ENCODE data around the gene IL31. TPM values are rescaled to one million over a fixed set of nuclear protein-coding genes. Genes with fewer than 3 reads are reported as not detected.

Gene IL31
- total and polyA plus RNA-seq, 4 experiments from 2014 or later, result not detected

DNA sequence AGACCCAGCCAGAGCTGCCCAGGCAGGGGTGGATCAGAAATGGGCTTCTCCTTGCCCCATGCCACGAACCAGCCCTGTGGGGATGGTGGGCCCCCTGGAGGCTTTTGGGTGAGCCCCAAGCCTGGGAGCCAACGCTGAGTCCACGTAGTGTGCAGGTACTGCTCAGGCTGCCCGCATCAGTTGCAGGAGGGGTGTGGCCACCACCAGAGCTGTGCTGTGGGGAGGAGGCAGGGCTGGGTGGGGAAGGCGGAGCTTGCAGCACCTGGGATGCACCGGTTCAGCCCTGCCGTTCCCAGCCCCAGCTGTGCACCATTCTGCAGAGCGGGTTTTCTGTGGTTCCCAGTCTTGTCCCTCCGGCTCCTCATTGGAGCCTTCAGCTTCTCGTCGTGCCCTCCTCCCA lies 36.3 kb downstream of the IL31 start:
- Mint-ChIP-seq H3K27ac (no peak overlapping the region), H3K9me3 (no peaks in the 10 kb centered on the region), H3K27me3 (no peaks in the 10 kb centered on the region), H3K4me3 (no peak overlapping the region), H3K4me1 (no peaks in the 10 kb centered on the region), H3K36me3 (peaks cover 28 to 51% of the 10 kb centered on the region in 2 donors)
- ChIA-PET POLR2A (ENCODE audit: partially characterized antibody) (no interaction called here), CTCF (ENCODE audit: partially characterized antibody) (interaction anchor here (1.1 to 1.5 kb wide), 2 partner anchors 14 to 83 kb away, joined by 3 to 5 read pairs; no protein-coding TSS in a partner anchor)
- H3K36me3 ChIP-seq (ENCODE audit: insufficient read depth, low read length), result peaks cover 33% of the 10 kb centered on the region
- no peaks in the 10 kb centered on the region for H3K27me3 ChIP-seq (ENCODE audit: insufficient read depth, low read length)
- H3K27ac ChIP-seq (ENCODE audit: low read depth, low read length), result no peak overlapping the region
- no peak for DNase-seq
- no peaks in the 10 kb centered on the region for H3K4me1 ChIP-seq (ENCODE audit: insufficient read depth, low read length)
- intact Hi-C loops (cut with micrococcal nuclease), result no loop called here
- no peaks in the 10 kb centered on the region for H3K9me3 ChIP-seq (ENCODE audit: control insufficient read depth in 1 of 2, low read length in 2 of 2)
- H3K4me3 ChIP-seq (ENCODE audit: low read length in 2 of 2), result no peak overlapping the region

DNA sequence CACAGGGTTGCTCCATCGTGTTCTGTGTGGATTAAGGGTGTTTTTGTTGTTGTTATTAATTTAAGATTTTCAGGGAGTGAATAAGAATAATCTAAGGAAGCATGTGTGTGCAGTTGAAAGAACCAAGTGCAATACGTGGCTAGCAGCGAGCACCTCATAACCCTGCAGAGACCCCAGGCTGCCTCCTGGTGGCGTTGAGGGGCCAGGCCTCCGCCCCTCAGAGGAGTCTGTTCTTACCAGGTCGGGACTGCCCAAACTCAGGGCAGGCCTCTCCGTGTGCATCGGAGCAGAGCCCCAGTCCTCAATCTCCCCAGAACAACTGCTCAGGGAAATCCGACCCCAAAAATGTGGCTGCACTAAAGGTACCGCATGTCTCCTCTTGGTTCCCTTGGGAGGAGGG lies 36.8 kb downstream of the IL31 start:
- ChIA-PET POLR2A (ENCODE audit: partially characterized antibody) (no interaction called here), CTCF (ENCODE audit: partially characterized antibody) (interaction anchor here (1.1 to 1.5 kb wide), 2 partner anchors 14 to 83 kb away, joined by 3 to 5 read pairs; no protein-coding TSS in a partner anchor)
- H3K36me3 Mint-ChIP-seq, result peaks cover 24 to 50% of the 10 kb centered on the region in 2 donors
- H3K27me3 ChIP-seq (ENCODE audit: insufficient read depth, low read length), result no peaks in the 10 kb centered on the region
- no peak for DNase-seq
- no peaks in the 10 kb centered on the region for H3K4me1 ChIP-seq (ENCODE audit: insufficient read depth, low read length)
- no peak overlapping the region for H3K27ac Mint-ChIP-seq
- no peak overlapping the region for H3K4me3 Mint-ChIP-seq
- no peaks in the 10 kb centered on the region for H3K9me3 Mint-ChIP-seq
- H3K27ac ChIP-seq (ENCODE audit: low read depth, low read length), result no peak overlapping the region
- intact Hi-C loops (cut with micrococcal nuclease), result no loop called here
- H3K4me3 ChIP-seq (ENCODE audit: low read length in 2 of 2), result no peak overlapping the region
- H3K9me3 ChIP-seq (ENCODE audit: control insufficient read depth in 1 of 2, low read length in 2 of 2), result no peaks in the 10 kb centered on the region
- H3K4me1 Mint-ChIP-seq, result no peaks in the 10 kb centered on the region
- H3K27me3 Mint-ChIP-seq, result no peaks in the 10 kb centered on the region
- H3K36me3 ChIP-seq (ENCODE audit: insufficient read depth, low read length), result peaks cover 33% of the 10 kb centered on the region

DNA sequence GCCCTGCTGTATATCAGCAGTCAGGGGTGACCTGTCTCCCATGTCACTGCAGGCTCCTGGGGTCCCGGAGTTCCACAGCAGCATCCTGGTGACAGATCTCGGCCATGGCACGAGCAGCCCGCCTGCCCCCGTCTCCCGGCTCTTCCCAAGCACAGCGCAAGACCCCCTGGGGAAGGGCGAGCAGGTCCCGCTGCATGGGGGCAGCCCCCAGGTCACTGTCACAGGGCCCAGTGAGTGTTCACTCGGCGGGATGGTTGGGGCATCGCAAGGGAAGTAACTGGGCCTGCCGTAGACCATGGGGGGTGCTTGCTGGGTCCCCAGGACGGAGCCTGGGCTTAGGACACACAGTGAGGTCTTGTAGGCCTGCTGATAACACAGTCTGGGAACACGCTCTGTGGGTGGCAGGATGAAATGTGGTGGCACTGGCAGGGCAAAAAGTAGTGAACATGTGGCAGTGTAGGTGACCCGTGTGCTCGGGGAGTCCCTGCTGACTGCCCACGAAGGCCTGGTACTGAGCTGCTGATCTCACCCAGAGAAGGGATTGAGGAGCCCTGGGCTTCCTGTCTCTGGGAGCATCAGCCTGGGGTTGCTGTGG lies 38.5 kb downstream of the IL31 start:
- H3K36me3 ChIP-seq (ENCODE audit: insufficient read depth, low read length), result peaks cover 37% of the 10 kb centered on the region
- H3K36me3 Mint-ChIP-seq, result peaks cover 26 to 48% of the 10 kb centered on the region in 2 donors
- ChIA-PET POLR2A (ENCODE audit: partially characterized antibody) (no interaction called here), CTCF (ENCODE audit: partially characterized antibody) (no interaction called here)
- H3K9me3 ChIP-seq (ENCODE audit: control insufficient read depth in 1 of 2, low read length in 2 of 2), result no peaks in the 10 kb centered on the region
- intact Hi-C loops (cut with micrococcal nuclease), result no loop called here
- no peak overlapping the region for H3K4me3 Mint-ChIP-seq
- H3K4me1 ChIP-seq (ENCODE audit: insufficient read depth, low read length), result no peaks in the 10 kb centered on the region
- H3K27ac ChIP-seq (ENCODE audit: low read depth, low read length), result no peak overlapping the region
- H3K9me3 Mint-ChIP-seq, result no peaks in the 10 kb centered on the region
- H3K27ac Mint-ChIP-seq, result peak overlapping the region in 1 of 7 donors; percentile 42
- no peaks in the 10 kb centered on the region for H3K27me3 ChIP-seq (ENCODE audit: insufficient read depth, low read length)
- H3K27me3 Mint-ChIP-seq, result no peaks in the 10 kb centered on the region
- H3K4me3 ChIP-seq (ENCODE audit: low read length in 2 of 2), result no peak overlapping the region
- DNase-seq, result no peak
- no peaks in the 10 kb centered on the region for H3K4me1 Mint-ChIP-seq

DNA sequence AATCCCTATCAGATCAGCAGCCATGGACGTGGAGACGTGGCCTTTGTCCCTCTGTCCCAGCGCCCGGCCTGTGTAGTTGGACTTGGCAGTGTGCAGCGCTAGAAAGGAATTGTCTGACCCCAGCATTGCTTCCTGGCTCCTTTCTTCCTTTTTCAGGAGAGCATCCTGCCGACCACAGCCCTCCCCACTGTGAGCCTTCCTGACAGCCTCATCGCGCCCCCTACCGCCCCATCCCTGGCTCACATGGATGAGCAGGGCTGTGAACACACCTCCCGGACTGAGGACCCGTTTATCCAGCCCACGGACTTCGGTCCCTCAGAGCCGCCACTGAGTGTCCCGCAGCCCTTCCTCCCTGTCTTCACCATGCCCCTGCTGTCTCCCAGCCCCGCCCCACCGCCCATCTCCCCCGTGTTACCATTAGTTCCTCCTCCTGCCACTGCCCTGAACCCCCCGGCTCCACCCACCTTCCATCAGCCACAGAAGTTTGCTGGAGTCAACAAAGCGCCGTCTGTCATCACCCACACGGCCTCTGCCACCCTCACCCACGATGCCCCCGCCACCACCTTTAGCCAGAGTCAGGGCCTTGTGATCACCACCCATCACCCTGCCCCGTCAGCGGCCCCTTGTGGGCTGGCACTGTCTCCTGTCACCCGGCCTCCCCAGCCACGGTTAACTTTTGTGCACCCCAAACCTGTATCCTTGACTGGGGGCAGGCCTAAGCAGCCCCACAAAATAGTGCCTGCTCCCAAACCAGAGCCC lies 40.6 kb downstream of the IL31 start:
- Histone ChIP-seq H3K27ac (ENCODE audit: low read depth, low read length) (no peak overlapping the region), H3K36me3 (ENCODE audit: insufficient read depth, low read length) (peaks cover 56% of the 10 kb centered on the region), H3K4me3 (ENCODE audit: low read length in 2 of 2) (no peak overlapping the region), H3K4me1 (ENCODE audit: insufficient read depth, low read length) (no peaks in the 10 kb centered on the region), H3K27me3 (ENCODE audit: insufficient read depth, low read length) (no peaks in the 10 kb centered on the region), H3K9me3 (ENCODE audit: control insufficient read depth in 1 of 2, low read length in 2 of 2) (no peaks in the 10 kb centered on the region)
- no peak for DNase-seq
- Mint-ChIP-seq H3K9me3 (no peaks in the 10 kb centered on the region), H3K27ac (peak overlapping the region in 1 of 7 donors; percentile 6), H3K4me1 (no peaks in the 10 kb centered on the region), H3K27me3 (no peaks in the 10 kb centered on the region), H3K4me3 (no peak overlapping the region), H3K36me3 (peaks cover 29 to 55% of the 10 kb centered on the region in 2 donors)
- CTCF ChIA-PET (ENCODE audit: partially characterized antibody), result interaction anchor here (0.7 to 1.3 kb wide), 3 partner anchors 10 to 79 kb away, joined by 3 to 6 read pairs (median 3); no protein-coding TSS in a partner anchor
- POLR2A ChIA-PET (ENCODE audit: partially characterized antibody), result no interaction called here
- intact Hi-C loops (cut with micrococcal nuclease), result no loop called here

DNA sequence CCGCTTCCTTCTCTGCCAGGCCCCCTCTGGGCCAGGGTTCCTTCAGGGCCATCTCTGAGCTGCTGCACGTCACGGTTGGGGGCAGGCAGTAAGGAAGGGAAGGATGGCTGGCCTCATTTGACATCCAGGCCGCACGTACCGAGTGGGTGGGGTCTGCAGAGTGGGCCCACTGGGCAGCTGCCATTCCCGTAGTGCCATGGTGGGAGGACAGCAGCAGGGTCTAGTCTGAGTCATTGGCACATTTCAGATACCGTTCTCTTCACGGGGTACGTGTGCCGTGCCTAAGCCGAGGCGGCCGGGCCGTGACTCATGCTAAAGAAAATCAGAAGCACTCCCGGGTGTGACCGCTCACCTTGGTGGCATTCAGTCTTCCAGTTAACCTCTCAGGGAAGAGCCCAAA lies 43.9 kb downstream of the IL31 start:
- intact Hi-C loops (cut with micrococcal nuclease), result no loop called here
- H3K36me3 Mint-ChIP-seq, result peaks cover 29 to 61% of the 10 kb centered on the region in 2 donors

DNA sequence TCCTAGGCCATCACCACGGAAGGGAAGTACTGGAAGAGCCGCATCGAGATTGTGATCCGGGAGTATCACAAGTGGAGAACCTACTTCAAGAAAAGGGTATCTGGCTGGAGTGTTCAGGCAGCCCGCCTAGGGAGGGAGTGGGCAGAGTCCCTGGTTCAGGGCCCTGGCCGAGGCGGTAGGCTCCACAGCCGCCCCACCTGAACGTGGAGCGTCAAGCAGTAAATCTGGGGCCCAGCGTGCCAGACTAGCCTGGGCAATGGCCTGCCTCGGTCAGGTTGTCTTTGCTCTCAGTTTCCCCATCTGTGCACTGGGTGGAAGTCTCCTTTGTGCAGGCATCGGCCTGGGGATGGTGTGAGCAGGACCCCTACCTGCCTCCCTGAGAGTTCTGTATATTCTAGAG lies 44.9 kb downstream of the IL31 start:
- no peak overlapping the region for H3K4me3 ChIP-seq (ENCODE audit: low read length in 2 of 2)
- no peaks in the 10 kb centered on the region for H3K27me3 ChIP-seq (ENCODE audit: insufficient read depth, low read length)
- no peaks in the 10 kb centered on the region for H3K9me3 ChIP-seq (ENCODE audit: control insufficient read depth in 1 of 2, low read length in 2 of 2)
- ChIA-PET POLR2A (ENCODE audit: partially characterized antibody) (no interaction called here), CTCF (ENCODE audit: partially characterized antibody) (interaction anchor here (1.7 kb wide), 1 partner anchor 227 kb away, joined by 6 read pairs; no protein-coding TSS in a partner anchor)
- Mint-ChIP-seq H3K9me3 (no peaks in the 10 kb centered on the region), H3K27me3 (no peaks in the 10 kb centered on the region), H3K27ac (no peak overlapping the region), H3K36me3 (peaks cover 29 to 57% of the 10 kb centered on the region in 2 donors), H3K4me1 (peaks cover 4 to 12% (median 5%) of the 10 kb centered on the region in 4 donors), H3K4me3 (no peak overlapping the region)
- H3K27ac ChIP-seq (ENCODE audit: low read depth, low read length), result no peak overlapping the region
- DNase-seq, result no peak
- no peaks in the 10 kb centered on the region for H3K4me1 ChIP-seq (ENCODE audit: insufficient read depth, low read length)
- peaks cover 62% of the 10 kb centered on the region for H3K36me3 ChIP-seq (ENCODE audit: insufficient read depth, low read length)
- intact Hi-C loops (cut with micrococcal nuclease), result no loop called here

More for the DNA sequence above, 43.9 kb downstream of the IL31 start:
- Mint-ChIP-seq H3K4me3 (no peak overlapping the region), H3K4me1 (peaks cover 4 to 12% (median 5%) of the 10 kb centered on the region in 4 donors), H3K27me3 (no peaks in the 10 kb centered on the region), H3K9me3 (no peaks in the 10 kb centered on the region), H3K27ac (no peak overlapping the region)
- Histone ChIP-seq H3K27ac (ENCODE audit: low read depth, low read length) (no peak overlapping the region), H3K4me1 (ENCODE audit: insufficient read depth, low read length) (no peaks in the 10 kb centered on the region), H3K4me3 (ENCODE audit: low read length in 2 of 2) (no peak overlapping the region), H3K27me3 (ENCODE audit: insufficient read depth, low read length) (no peaks in the 10 kb centered on the region), H3K36me3 (ENCODE audit: insufficient read depth, low read length) (peaks cover 62% of the 10 kb centered on the region), H3K9me3 (ENCODE audit: control insufficient read depth in 1 of 2, low read length in 2 of 2) (no peaks in the 10 kb centered on the region)
- POLR2A ChIA-PET (ENCODE audit: partially characterized antibody), result no interaction called here
- CTCF ChIA-PET (ENCODE audit: partially characterized antibody), result interaction anchor here (1.0 to 1.7 kb wide), 2 partner anchors 76 to 226 kb away, joined by 6 read pairs; no protein-coding TSS in a partner anchor
- no peak for DNase-seq

DNA sequence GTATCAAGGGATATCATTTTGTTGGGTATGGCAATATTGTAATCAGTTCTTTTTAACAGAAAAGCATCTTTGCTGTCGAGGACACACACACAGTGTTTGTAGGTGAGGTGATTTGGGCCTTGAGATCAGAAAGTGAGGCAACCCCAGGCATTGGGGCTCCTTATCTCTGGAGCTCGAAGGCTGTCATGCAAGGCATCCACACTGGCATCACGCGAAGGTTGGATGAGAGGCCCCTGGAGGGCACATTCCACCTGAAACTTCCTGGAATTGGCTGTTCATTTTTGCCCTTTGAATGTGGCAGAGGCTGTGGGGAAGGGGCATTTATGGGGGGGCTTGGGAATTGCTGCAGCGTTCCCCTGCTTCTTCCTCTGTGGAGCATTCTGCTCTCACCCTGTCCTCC lies 45.5 kb downstream of the IL31 start:
- CTCF ChIA-PET (ENCODE audit: partially characterized antibody), result interaction anchor here (1.1 kb wide), 1 partner anchor 74 kb away, joined by 3 read pairs; no protein-coding TSS in a partner anchor
- Histone ChIP-seq H3K4me1 (ENCODE audit: insufficient read depth, low read length) (peaks cover 2% of the 10 kb centered on the region), H3K27ac (ENCODE audit: low read depth, low read length) (no peak overlapping the region), H3K36me3 (ENCODE audit: insufficient read depth, low read length) (peaks cover 57% of the 10 kb centered on the region), H3K9me3 (ENCODE audit: control insufficient read depth in 1 of 2, low read length in 2 of 2) (no peaks in the 10 kb centered on the region), H3K4me3 (ENCODE audit: low read length in 2 of 2) (no peak overlapping the region), H3K27me3 (ENCODE audit: insufficient read depth, low read length) (no peaks in the 10 kb centered on the region)
- POLR2A ChIA-PET (ENCODE audit: partially characterized antibody), result no interaction called here
- peaks cover 23 to 51% of the 10 kb centered on the region in 2 donors for H3K36me3 Mint-ChIP-seq
- peaks cover 5 to 16% (median 7%) of the 10 kb centered on the region in 4 donors for H3K4me1 Mint-ChIP-seq
- no peaks in the 10 kb centered on the region for H3K9me3 Mint-ChIP-seq
- intact Hi-C loops (cut with micrococcal nuclease), result no loop called here
- H3K27me3 Mint-ChIP-seq, result no peaks in the 10 kb centered on the region
- no peak for DNase-seq
- no peak overlapping the region for H3K4me3 Mint-ChIP-seq
- no peak overlapping the region for H3K27ac Mint-ChIP-seq

All from CD4-positive, alpha-beta memory T cell (primary cell).